ENCODE results near the gene NCK2.

The NCK2 gene

GRCh38 chr2:105889046-105889445 is 144.3 kb downstream of the NCK2 start:
- Histone ChIP-seq H3K36me3 (replicated peaks; ENCODE audit: insufficient read depth, low read length) (peaks cover 10% of the 10 kb centered on the region; the same call in 1 of the 2 replicates), H3F3A (ENCODE audit: insufficient read depth, low read length) (no peaks in the 10 kb centered on the region; the same call in 1 of the 2 replicates), H3K4me1 (ENCODE audit: low read length) (peaks cover 22% of the 10 kb centered on the region), H2AFZ (ENCODE audit: low read length) (no peak overlapping the region), H4K20me1 (ENCODE audit: insufficient read depth, low read length) (peaks cover 8% of the 10 kb centered on the region; the same call in 1 of the 2 replicates), H3K9me3 (replicated peaks; ENCODE audit: insufficient read depth, low read length) (no peaks in the 10 kb centered on the region), H3K4me2 (ENCODE audit: low read depth, low read length) (no peak overlapping the region), H3K79me2 (ENCODE audit: low read length) (peaks cover 91% of the 10 kb centered on the region), H3K4me3 (ENCODE audit: low read length) (no peak overlapping the region), H3K9me2 (replicated peaks; ENCODE audit: insufficient read depth, low read length) (no peaks in the 10 kb centered on the region), H3K27ac (ENCODE audit: low read length) (no peak overlapping the region), H3K9ac (ENCODE audit: low read length) (no peak overlapping the region), H3K27me3 (replicated peaks; ENCODE audit: insufficient read depth, low read length) (no peaks in the 10 kb centered on the region)
- no peak for TF ChIP-seq EZH2 (optimal IDR thresholded peaks at IDR 0.05; ENCODE audit: low read depth, low read length)
- TF ChIP-seq EZH2phosphoT487 (IDR thresholded peaks at IDR 0.05; ENCODE audit: low read length), result no peak
- TF ChIP-seq, protein P1, sequence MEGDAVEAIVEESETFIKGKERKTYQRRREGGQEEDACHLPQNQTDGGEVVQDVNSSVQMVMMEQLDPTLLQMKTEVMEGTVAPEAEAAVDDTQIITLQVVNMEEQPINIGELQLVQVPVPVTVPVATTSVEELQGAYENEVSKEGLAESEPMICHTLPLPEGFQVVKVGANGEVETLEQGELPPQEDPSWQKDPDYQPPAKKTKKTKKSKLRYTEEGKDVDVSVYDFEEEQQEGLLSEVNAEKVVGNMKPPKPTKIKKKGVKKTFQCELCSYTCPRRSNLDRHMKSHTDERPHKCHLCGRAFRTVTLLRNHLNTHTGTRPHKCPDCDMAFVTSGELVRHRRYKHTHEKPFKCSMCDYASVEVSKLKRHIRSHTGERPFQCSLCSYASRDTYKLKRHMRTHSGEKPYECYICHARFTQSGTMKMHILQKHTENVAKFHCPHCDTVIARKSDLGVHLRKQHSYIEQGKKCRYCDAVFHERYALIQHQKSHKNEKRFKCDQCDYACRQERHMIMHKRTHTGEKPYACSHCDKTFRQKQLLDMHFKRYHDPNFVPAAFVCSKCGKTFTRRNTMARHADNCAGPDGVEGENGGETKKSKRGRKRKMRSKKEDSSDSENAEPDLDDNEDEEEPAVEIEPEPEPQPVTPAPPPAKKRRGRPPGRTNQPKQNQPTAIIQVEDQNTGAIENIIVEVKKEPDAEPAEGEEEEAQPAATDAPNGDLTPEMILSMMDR (IDR thresholded peaks at IDR 0.05; ENCODE audit: low read length), result no peak
- no peak for DNase-seq

DNA sequence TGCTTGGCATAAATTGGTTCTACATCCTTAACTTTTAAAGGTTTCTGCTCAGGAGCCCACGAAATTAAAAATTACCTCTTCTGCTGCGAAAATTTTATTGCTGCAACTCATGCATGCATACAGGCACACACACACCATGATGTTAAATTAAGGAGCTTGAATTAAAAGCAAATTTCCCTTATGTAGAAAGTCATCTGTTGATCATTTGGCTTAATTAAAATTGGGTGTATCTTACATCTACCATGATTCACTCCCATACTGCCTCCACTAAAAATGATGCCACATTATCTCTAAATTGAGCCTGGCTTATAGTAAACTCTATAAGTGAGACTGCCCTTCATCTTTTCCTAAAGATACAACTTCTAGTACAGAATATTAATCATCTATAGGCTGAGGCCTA is 145.4 kb downstream of the NCK2 start:
- no peak overlapping the region for H3K27ac ChIP-seq (ENCODE audit: low read length)
- H3K79me2 ChIP-seq (ENCODE audit: low read length), result peaks cover 81% of the 10 kb centered on the region
- TF ChIP-seq, protein P1 (IDR thresholded peaks at IDR 0.05; ENCODE audit: low read length), result no peak
- TF ChIP-seq EZH2 (optimal IDR thresholded peaks at IDR 0.05; ENCODE audit: low read depth, low read length) (no peak), EZH2phosphoT487 (IDR thresholded peaks at IDR 0.05; ENCODE audit: low read length) (no peak)
- no peaks in the 10 kb centered on the region for H3K9me2 ChIP-seq (replicated peaks; ENCODE audit: insufficient read depth, low read length)
- H4K20me1 ChIP-seq (ENCODE audit: insufficient read depth, low read length), result peaks cover 3% of the 10 kb centered on the region; the same call in 1 of the 2 replicates
- no peak overlapping the region for H3K9ac ChIP-seq (ENCODE audit: low read length)
- no peaks in the 10 kb centered on the region; the same call in 1 of the 2 replicates for H3F3A ChIP-seq (ENCODE audit: insufficient read depth, low read length)
- DNase-seq, result no peak
- no peak overlapping the region for H2AFZ ChIP-seq (ENCODE audit: low read length)
- no peak overlapping the region for H3K4me3 ChIP-seq (ENCODE audit: low read length)
- H3K4me2 ChIP-seq (ENCODE audit: low read depth, low read length), result no peak overlapping the region
- no peaks in the 10 kb centered on the region for H3K27me3 ChIP-seq (replicated peaks; ENCODE audit: insufficient read depth, low read length)
- H3K4me1 ChIP-seq (ENCODE audit: low read length), result peaks cover 11% of the 10 kb centered on the region
- H3K36me3 ChIP-seq (replicated peaks; ENCODE audit: insufficient read depth, low read length), result peaks cover 17% of the 10 kb centered on the region
- no peaks in the 10 kb centered on the region for H3K9me3 ChIP-seq (replicated peaks; ENCODE audit: insufficient read depth, low read length)

GRCh38 chr2:105890856-105891255 is 146.1 kb downstream of the NCK2 start:
- Histone ChIP-seq H3K27ac (ENCODE audit: low read length) (no peak overlapping the region), H3K4me1 (ENCODE audit: low read length) (peaks cover 4% of the 10 kb centered on the region; the same call in 1 of the 2 replicates), H3K9ac (ENCODE audit: low read length) (no peak overlapping the region), H3K27me3 (replicated peaks; ENCODE audit: insufficient read depth, low read length) (no peaks in the 10 kb centered on the region), H3K36me3 (replicated peaks; ENCODE audit: insufficient read depth, low read length) (peaks cover 21% of the 10 kb centered on the region), H2AFZ (ENCODE audit: low read length) (no peak overlapping the region), H3K9me3 (replicated peaks; ENCODE audit: insufficient read depth, low read length) (no peaks in the 10 kb centered on the region), H3F3A (ENCODE audit: insufficient read depth, low read length) (no peaks in the 10 kb centered on the region), H3K9me2 (replicated peaks; ENCODE audit: insufficient read depth, low read length) (no peaks in the 10 kb centered on the region), H3K4me2 (ENCODE audit: low read depth, low read length) (no peak overlapping the region), H4K20me1 (ENCODE audit: insufficient read depth, low read length) (peaks cover 1% of the 10 kb centered on the region; the same call in 1 of the 2 replicates), H3K4me3 (ENCODE audit: low read length) (no peak overlapping the region), H3K79me2 (ENCODE audit: low read length) (peaks cover 79% of the 10 kb centered on the region)
- no peak for DNase-seq
- TF ChIP-seq EZH2phosphoT487 (IDR thresholded peaks at IDR 0.05; ENCODE audit: low read length) (no peak), EZH2 (optimal IDR thresholded peaks at IDR 0.05; ENCODE audit: low read depth, low read length) (no peak)
- TF ChIP-seq, protein P1 (IDR thresholded peaks at IDR 0.05; ENCODE audit: low read length), result no peak

Measured in MM.1S (cell line).